Activated CD4-positive, alpha-beta T cell treated with anti-CD3 and anti-CD28 coated beads for 24 hours (primary cell): Measurements from ENCODE around the gene TRAF5.

Source experiments
- DNase-seq, 2 donors: peaks; one replicate each; pipeline ENCODE4 v3.0.0-alpha.2; 2020; ENCODE audit warnings: low read depth in 2 of 2

TRAF5 gene

DNA sequence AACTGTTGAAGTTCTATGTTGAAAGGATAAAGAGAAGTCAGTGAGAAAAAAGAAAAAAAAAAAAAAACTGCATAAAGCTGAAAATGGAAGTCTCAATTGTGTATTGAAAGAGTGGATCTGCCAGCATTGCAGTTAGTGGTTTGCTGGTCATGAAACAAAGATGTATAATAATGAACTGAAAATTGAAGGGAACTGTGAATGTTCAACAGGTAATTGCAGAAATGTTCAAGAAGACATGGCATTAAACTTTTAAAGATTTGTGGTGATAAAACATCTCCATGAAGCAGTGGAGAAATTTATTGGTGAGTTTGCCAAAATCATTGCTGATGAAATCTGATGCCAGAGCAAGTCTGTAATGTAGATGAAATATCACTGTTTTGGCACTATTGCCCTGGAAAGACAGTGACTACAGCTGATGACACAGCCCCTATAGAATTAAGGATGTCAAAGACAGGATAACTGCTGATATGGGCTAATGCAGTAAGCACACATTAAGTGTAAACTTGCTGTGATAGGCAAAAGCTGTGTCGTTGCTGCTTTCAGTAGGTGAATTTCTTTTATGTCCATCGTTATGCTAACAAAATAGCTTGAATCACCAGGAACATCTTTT is 94.3 kb downstream of the TRAF5 start:
- no peak for DNase-seq

DNA sequence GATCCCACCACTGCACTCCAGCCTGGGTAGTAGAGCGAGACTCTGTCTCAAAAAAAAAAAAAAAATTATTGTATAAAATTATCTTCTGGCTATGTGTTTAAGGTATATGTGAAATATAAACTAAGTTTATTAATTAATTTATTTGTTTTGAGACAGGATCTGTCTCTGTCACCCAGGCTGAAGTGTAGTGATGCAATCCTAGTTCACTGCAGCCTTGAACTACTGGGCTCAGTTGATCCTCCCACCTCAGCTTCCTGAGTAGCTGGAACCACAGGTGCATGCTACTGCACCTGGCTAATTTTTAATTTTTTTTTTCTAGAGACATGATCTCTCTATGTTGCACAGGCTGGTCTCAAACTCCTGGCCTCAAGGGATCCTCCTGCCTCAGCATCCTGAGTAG is 97.4 kb downstream of the TRAF5 start:
- no peak for DNase-seq
